ENCODE results near the gene FOSL1.
A peak's percentile ranks its signal among the peaks of the same experiment; 100 is the strongest.

FOSL1 gene

DNA sequence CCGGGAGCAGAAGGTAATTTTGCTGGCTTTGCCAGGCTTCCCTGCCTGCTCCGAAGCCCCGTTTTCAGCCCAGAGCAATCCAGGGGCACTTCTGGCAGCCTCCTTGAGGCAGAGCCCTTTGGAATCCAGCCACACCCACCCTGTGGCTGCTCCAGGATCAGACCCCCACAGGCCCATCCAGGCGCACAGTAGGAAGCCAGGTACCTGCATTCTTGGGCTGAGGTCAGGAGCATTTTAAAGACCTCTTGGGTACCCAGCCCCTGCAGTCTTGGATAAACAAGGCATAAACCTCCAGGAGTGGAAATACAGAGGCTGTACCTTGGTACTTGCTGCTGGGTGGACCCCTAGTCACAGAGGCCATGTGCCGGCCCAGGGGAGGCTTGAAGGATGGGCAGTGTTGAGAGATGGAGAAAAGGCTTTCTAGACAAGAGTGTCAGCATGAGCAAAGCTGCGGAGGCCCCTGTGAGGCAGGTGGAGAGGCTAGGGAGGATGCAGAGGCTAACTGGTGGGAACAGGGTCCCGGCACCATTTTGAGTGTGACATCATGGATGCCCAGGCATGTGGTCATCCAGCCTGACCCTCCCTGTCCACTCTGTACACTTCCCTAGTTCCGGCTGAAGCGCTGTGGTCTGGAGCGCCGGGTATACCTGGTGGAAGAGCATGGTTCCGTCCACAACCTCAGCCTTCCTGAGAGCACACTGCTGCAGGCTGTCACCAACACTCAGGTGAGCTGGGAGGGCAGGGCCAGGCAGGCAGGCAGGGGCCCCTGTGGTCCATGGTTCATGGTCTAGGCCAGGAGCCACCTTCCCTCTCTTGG is 36.1 kb downstream of the FOSL1 start:
- ChIA-PET POLR2A (ENCODE audit: low non-redundant PET) (no interaction called here), CTCF (no interaction called here)
- TF ChIP-seq, protein P1, sequence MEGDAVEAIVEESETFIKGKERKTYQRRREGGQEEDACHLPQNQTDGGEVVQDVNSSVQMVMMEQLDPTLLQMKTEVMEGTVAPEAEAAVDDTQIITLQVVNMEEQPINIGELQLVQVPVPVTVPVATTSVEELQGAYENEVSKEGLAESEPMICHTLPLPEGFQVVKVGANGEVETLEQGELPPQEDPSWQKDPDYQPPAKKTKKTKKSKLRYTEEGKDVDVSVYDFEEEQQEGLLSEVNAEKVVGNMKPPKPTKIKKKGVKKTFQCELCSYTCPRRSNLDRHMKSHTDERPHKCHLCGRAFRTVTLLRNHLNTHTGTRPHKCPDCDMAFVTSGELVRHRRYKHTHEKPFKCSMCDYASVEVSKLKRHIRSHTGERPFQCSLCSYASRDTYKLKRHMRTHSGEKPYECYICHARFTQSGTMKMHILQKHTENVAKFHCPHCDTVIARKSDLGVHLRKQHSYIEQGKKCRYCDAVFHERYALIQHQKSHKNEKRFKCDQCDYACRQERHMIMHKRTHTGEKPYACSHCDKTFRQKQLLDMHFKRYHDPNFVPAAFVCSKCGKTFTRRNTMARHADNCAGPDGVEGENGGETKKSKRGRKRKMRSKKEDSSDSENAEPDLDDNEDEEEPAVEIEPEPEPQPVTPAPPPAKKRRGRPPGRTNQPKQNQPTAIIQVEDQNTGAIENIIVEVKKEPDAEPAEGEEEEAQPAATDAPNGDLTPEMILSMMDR (conservative IDR thresholded peaks at IDR 0.05; ENCODE audit: low read depth), result no peak
- H3K27ac ChIP-seq, result peak overlapping the region; percentile 98
- no peak for DNase-seq (ENCODE audit: low spot score)

DNA sequence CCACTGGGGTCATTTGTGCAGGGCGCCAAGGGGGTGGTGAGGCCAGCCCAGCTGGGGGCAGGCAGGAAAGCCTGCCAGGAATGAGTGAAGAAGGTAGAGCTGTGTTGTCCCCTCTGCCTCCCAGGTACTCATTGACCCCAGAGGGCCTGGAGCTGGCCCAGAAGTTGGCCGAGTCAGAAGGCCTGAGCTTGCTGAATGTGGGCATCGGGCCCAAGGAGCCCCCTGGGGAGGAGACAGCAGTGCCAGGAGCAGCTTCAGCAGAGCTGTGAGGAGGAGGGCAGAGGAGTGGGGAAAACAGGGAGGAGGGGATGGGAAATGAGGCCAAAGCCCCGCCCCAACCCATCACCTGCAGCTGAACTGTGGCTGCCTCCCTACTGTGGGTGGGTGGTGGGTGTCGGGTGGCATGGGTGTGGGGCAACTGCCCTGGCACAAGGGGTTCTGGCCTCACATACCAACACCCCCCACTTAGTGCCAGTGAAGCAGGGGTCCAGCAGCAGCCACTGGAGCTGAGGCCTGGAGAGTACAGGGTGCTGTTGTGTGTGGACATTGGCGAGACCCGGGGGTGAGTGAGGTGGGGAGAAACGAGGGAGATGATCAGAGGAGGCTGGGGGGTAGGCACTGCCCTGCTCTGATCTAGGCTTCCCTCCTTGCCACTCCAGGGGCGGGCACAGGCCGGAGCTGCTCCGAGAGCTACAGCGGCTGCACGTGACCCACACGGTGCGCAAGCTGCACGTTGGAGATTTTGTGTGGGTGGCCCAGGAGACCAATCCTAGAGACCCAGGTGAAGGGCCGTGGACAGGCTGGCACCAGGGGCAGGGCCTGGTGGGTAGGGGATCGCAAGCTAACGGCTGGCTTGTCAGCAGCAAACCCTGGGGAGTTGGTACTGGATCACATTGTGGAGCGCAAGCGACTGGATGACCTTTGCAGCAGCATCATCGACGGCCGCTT is 37.0 kb downstream of the FOSL1 start:
- ChIA-PET CTCF (interaction anchor here (0.6 to 0.7 kb wide), 2 partner anchors 76 to 103 kb away, joined by 3 read pairs; no protein-coding TSS in a partner anchor), POLR2A (ENCODE audit: low non-redundant PET) (no interaction called here)
- DNase-seq (ENCODE audit: low spot score), result no peak
- H3K27ac ChIP-seq, result peak overlapping the region; percentile 98
- TF ChIP-seq, protein P1 (conservative IDR thresholded peaks at IDR 0.05; ENCODE audit: low read depth), result no peak

DNA sequence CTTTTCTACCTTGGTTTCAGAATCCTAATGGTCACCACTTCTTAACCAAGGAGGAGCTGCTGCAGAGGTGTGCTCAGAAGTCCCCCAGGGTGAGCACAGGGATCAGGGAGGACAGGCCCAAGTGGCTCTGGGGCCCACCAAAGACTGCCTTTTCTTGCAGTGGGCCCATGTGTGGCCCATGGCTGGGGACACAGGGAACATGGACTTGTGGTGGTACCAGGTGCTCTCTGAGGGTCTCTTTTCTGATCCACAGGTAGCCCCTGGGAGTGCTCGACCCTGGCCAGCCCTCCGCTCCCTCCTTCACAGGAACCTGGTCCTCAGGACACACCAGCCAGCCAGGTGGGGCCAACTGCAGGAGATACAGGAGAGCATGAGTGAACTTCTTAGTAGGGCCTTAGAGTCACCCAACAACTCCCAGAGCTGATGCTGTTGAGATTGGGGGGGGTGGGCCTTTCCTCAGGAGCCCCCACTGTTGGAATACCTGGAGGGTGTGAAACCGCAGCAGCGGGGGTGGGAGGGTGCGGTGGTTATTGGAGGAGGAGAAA is 37.9 kb downstream of the FOSL1 start:
- H3K27ac ChIP-seq, result peak overlapping the region; percentile 98
- POLR2A ChIA-PET (ENCODE audit: low non-redundant PET), result no interaction called here
- no peak for DNase-seq (ENCODE audit: low spot score)
- CTCF ChIA-PET, result interaction anchor here (0.7 kb wide), 2 partner anchors 102 to 274 kb away, joined by 3 to 4 read pairs; no protein-coding TSS in a partner anchor
- TF ChIP-seq, protein P1 (conservative IDR thresholded peaks at IDR 0.05; ENCODE audit: low read depth), result no peak

DNA sequence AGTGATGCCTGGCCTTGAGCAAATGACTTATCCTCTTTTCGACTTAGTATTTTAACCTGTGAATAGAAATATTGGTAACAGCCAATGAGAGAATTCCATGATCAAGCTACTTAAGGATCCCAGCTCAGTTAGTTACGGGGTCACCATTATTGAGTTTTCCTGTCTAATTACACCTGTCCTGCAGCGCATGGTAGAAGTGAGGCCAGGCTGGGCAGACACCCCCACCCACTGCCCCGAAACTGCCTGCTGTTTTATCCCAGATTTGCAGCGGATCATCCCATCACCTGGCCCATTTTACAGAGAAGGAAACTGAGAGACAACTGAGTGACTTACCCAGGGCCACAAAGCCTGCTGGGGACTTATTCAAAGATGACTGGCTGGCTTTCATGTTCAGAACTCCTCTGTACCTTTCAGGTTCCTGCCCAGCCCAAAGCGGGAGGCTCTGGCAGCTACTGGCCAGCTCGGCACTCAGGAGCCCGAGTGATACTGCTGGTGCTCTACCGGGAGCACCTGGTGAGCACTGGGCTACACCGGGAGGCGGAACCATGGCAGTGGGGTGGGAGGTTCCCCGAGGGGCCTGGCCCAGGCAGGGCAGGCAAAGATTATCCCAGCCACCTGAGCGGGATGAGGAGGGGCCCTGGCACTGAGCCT is 38.5 kb downstream of the FOSL1 start:
- no peak for DNase-seq (ENCODE audit: low spot score)
- ChIA-PET CTCF (interaction anchor here (0.7 to 2.6 kb wide), 3 partner anchors 12 to 273 kb away, joined by 4 to 15 read pairs (median 5); no protein-coding TSS in a partner anchor), POLR2A (ENCODE audit: low non-redundant PET) (interaction anchor here (0.8 kb wide), 1 partner anchor 54 kb away, joined by 3 read pairs; no protein-coding TSS in a partner anchor)
- TF ChIP-seq, protein P1 (conservative IDR thresholded peaks at IDR 0.05; ENCODE audit: low read depth), result no peak
- peak overlapping the region; percentile 98 for H3K27ac ChIP-seq

DNA sequence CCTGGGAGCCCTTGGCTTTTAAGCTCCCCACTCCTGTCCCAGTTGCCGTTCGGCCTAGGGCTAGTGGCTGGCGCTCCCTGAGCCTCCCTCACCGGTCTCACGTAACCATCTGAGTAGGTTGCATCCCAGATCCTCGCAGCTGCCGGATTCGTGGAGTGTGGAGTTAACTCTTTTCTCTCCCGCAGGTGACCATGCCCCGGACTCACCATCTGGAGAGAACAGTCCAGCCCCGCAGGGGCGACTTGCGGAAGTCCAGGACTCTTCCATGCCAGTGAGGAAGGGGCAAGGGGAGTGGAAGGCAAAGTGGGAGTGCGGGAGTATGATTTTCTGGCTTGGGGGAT is 39.1 kb downstream of the FOSL1 start:
- ChIA-PET POLR2A (ENCODE audit: low non-redundant PET) (interaction anchor here (0.8 to 1.2 kb wide), 2 partner anchors 29 to 55 kb away, joined by 3 to 4 read pairs; partner anchors contain the start of gene CCDC85B), CTCF (interaction anchor here (0.7 to 2.6 kb wide), 6 partner anchors 8 to 81 kb away, joined by 3 to 15 read pairs (median 5); no protein-coding TSS in a partner anchor)
- no peak for DNase-seq (ENCODE audit: low spot score)

More for the DNA sequence above, 39.1 kb downstream of the FOSL1 start:
- H3K27ac ChIP-seq, result peak overlapping the region; percentile 98
- TF ChIP-seq, protein P1 (conservative IDR thresholded peaks at IDR 0.05; ENCODE audit: low read depth), result no peak
